SK-N-SH (cell line): ENCODE measurements around the gene ABCF1. TPM values are rescaled to one million over a fixed set of nuclear protein-coding genes. Genes with fewer than 3 reads are reported as not detected.
A peak's percentile ranks its signal among the peaks of the same experiment; 100 is the strongest.

ENCODE experiments used
- CTCF ChIA-PET: fragments of 300-600, 350-600 bp; formaldehyde crosslinking; extraction: SDS; loops from one replicate; lab custom pipeline; 2021; lab: Yijun Ruan, JAX
- POLR2A ChIA-PET: fragments of 350-600 bp; sonication (Branson Sonifier 250); formaldehyde crosslinking; extraction: SDS; loops from one replicate; lab custom pipeline; 2020; ENCODE audit warnings: antibody characterized with exemption, inconsistent platforms; lab: Yijun Ruan, JAX
- DNase-seq: peaks from one replicate; pipeline ENCODE4 v3.0.0; 2012
- H2AFZ ChIP-seq: fragments of 200-600 bp; sonication (generic); 2 replicates; pipeline ENCODE4 v1.8.1; 2016; ENCODE audit warnings: antibody characterized with exemption, mild to moderate bottlenecking, low read depth
- H3F3A ChIP-seq: fragments of 200-600 bp; sonication (generic); replicated peaks from 2 replicates; pipeline ENCODE3; 2016; ENCODE audit warnings: antibody characterized with exemption, mild to moderate bottlenecking; ENCODE audit not compliant: insufficient read depth
- H3K27ac ChIP-seq, 2 experiments: fragments of 200-500 bp in 1 of 2; fragments of 200-600 bp in 1 of 2; sonication (Bioruptor generic) in 1 of 2; sonication (generic), shearing (Covaris generic) in 1 of 2; 2 replicates each; pipeline versions ENCODE4 v1.5.1 to v1.6.1; 2014 to 2016; ENCODE audit warnings: low read depth in 2 of 2, inconsistent platforms in 1 of 2, low read length in 1 of 2, mild to moderate bottlenecking in 1 of 2, mixed read lengths in 1 of 2
- H3K27me3 ChIP-seq: fragments of 200-600 bp; sonication (generic), shearing (Covaris generic); 2 replicates; pipeline ENCODE4 v1.6.1; 2016; ENCODE audit warnings: mixed run types; ENCODE audit not compliant: insufficient read depth
- H3K36me3 ChIP-seq, 2 experiments: fragments of 200-500 bp in 1 of 2; fragments of 200-600 bp in 1 of 2; sonication (Bioruptor generic) in 1 of 2; sonication (generic) in 1 of 2; replicated peaks in 1 of 2; 2 replicates each; pipeline versions ENCODE3 to v1.5.1; 2014 to 2016; ENCODE audit warnings: low read length in 1 of 2, mild to moderate bottlenecking in 1 of 2; ENCODE audit not compliant: insufficient read depth in 2 of 2, control insufficient read depth in 1 of 2
- H3K4me1 ChIP-seq, 2 experiments: fragments of 200-500 bp in 1 of 2; fragments of 200-600 bp in 1 of 2; sonication (Bioruptor generic) in 1 of 2; sonication (generic), shearing (Covaris generic) in 1 of 2; 2 replicates each; pipeline versions ENCODE4 v1.5.1 to v1.6.1; 2014 to 2016; ENCODE audit warnings: low read depth in 1 of 2, low read length in 1 of 2, mixed run types in 1 of 2; ENCODE audit not compliant: insufficient read depth in 2 of 2, control insufficient read depth in 1 of 2
- H3K4me2 ChIP-seq: fragments of 200-600 bp; sonication (generic), shearing (Covaris generic); 2 replicates; pipeline ENCODE4 v1.6.1; 2017; ENCODE audit warnings: mixed run types
- H3K4me3 ChIP-seq, 2 experiments: fragments of 200-500 bp in 1 of 2; fragments of 200-600 bp in 1 of 2; sonication (Bioruptor generic) in 1 of 2; sonication (generic), shearing (Covaris generic) in 1 of 2; 2 replicates each; pipeline versions ENCODE4 v1.5.1 to v1.8.1; 2014 to 2016; ENCODE audit warnings: low read depth in 2 of 2, inconsistent platforms in 1 of 2, low read length in 1 of 2, mild to moderate bottlenecking in 1 of 2, mixed read lengths in 1 of 2, moderate library complexity in 1 of 2
- H3K79me2 ChIP-seq: fragments of 200-600 bp; sonication (generic); 2 replicates; pipeline ENCODE4 v1.8.1; 2017; ENCODE audit warnings: mild to moderate bottlenecking; ENCODE audit not compliant: insufficient read depth
- H3K9ac ChIP-seq: fragments of 200-600 bp; sonication (generic); 2 replicates; pipeline ENCODE4 v1.6.1; 2017; ENCODE audit warnings: mixed run types
- H3K9me2 ChIP-seq: fragments of 200-600 bp; sonication (generic); 2 replicates; pipeline ENCODE4 v1.6.1; 2017; ENCODE audit warnings: mixed run types
- H3K9me3 ChIP-seq: fragments of 200-600 bp; sonication (generic); 2 replicates; pipeline ENCODE4 v1.6.1; 2017; ENCODE audit warnings: mixed run types, mild to moderate bottlenecking, moderate library complexity
- H4K20me1 ChIP-seq: fragments of 200-600 bp; sonication (generic); 2 replicates; pipeline ENCODE4 v1.6.1; 2017; ENCODE audit warnings: mild to moderate bottlenecking, mixed run types; ENCODE audit not compliant: insufficient read depth
- CHD2 ChIP-seq: fragments of 150-350 bp; IDR thresholded peaks from 2 replicates; pipeline ENCODE4 v1.6.1; 2018; ENCODE audit warnings: low read length; ENCODE audit not compliant: partially characterized antibody
- CTCF ChIP-seq: fragments of 200-600 bp; sonication (generic); IDR thresholded peaks from 2 replicates; pipeline ENCODE4 v1.6.1; 2017; ENCODE audit warnings: antibody characterized with exemption, mild to moderate bottlenecking, moderate library complexity
- FOSL2 ChIP-seq: IDR thresholded peaks from 2 replicates; pipeline ENCODE4 v1.4.0; 2012; ENCODE audit warnings: low read depth, mild to moderate bottlenecking, moderate library complexity, borderline replicate concordance
- FOXJ3 ChIP-seq: sonication (generic); formaldehyde crosslinking; IDR thresholded peaks from 2 replicates; pipeline ENCODE4 v1.5.1; 2020; ENCODE audit warnings: mild to moderate bottlenecking, missing genetic modification reagents
- FOXM1 ChIP-seq: IDR thresholded peaks from 2 replicates; pipeline ENCODE4 v1.4.0; 2012; ENCODE audit warnings: low read depth, mild to moderate bottlenecking
- GABPA ChIP-seq: IDR thresholded peaks from 2 replicates; pipeline ENCODE4 v1.4.0; 2012; ENCODE audit warnings: low read depth, mild to moderate bottlenecking
- GATA2 ChIP-seq: sonication (generic); formaldehyde crosslinking; IDR thresholded peaks from 2 replicates; pipeline ENCODE4 v1.5.0; 2020; ENCODE audit warnings: mild to moderate bottlenecking, missing genetic modification reagents
- IRF3 ChIP-seq: fragments of 150-350 bp; IDR thresholded peaks from 2 replicates; pipeline ENCODE4 v1.6.1; 2016; ENCODE audit warnings: mild to moderate bottlenecking, low read depth, low read length
- JUND ChIP-seq: IDR thresholded peaks from 2 replicates; pipeline ENCODE4 v1.4.0; 2012
- MAX ChIP-seq: IDR thresholded peaks from 2 replicates; pipeline ENCODE4 v1.4.0; 2012; ENCODE audit warnings: low read depth
- MEF2A ChIP-seq: IDR thresholded peaks from 2 replicates; pipeline ENCODE4 v1.4.0; 2012; ENCODE audit warnings: low read depth, borderline replicate concordance
- NRF1 ChIP-seq: IDR thresholded peaks from 2 replicates; pipeline ENCODE4 v1.6.1; 2012; ENCODE audit warnings: low read depth, mild to moderate bottlenecking, low read length
- POLR2AphosphoS5 ChIP-seq: IDR thresholded peaks from 2 replicates; pipeline ENCODE4 v1.6.1; 2012; ENCODE audit warnings: low read depth, low read length
- RAD21 ChIP-seq: IDR thresholded peaks from 2 replicates; pipeline ENCODE4 v1.6.1; 2012; ENCODE audit warnings: mild to moderate bottlenecking, low read length
- RCOR1 ChIP-seq: fragments of 150-350 bp; IDR thresholded peaks from 2 replicates; pipeline ENCODE4 v1.6.1; 2017; ENCODE audit warnings: antibody characterized with exemption, low read length
- REST ChIP-seq: IDR thresholded peaks from 2 replicates; pipeline ENCODE4 v1.6.1; 2012; ENCODE audit warnings: mild to moderate bottlenecking, low read depth, low read length, moderate library complexity
- SIN3A ChIP-seq: IDR thresholded peaks from 2 replicates; pipeline ENCODE4 v1.6.1; 2012; ENCODE audit warnings: low read depth, mild to moderate bottlenecking, low read length, moderate library complexity, borderline replicate concordance
- SMC3 ChIP-seq: IDR thresholded peaks from 2 replicates; pipeline ENCODE4 v1.6.1; 2012; ENCODE audit warnings: low read depth, low read length, improper control_type of control experiment
- TCF12 ChIP-seq: IDR thresholded peaks from 2 replicates; pipeline ENCODE4 v1.4.0; 2012
- TEAD4 ChIP-seq: IDR thresholded peaks from 2 replicates; pipeline ENCODE4 v1.4.0; 2012; ENCODE audit warnings: mild to moderate bottlenecking, borderline replicate concordance; ENCODE audit not compliant: insufficient read depth
- USF2 ChIP-seq: fragments of 150-350 bp; IDR thresholded peaks from 2 replicates; pipeline ENCODE4 v1.6.1; 2017; ENCODE audit warnings: antibody characterized with exemption, low read length, low read depth, borderline replicate concordance
- YY1 ChIP-seq: IDR thresholded peaks from 2 replicates; pipeline ENCODE4 v1.4.0; 2012; ENCODE audit warnings: low read depth, mild to moderate bottlenecking
- ZBTB33 ChIP-seq: IDR thresholded peaks from 2 replicates; pipeline ENCODE4 v1.4.0; 2012; ENCODE audit warnings: low read depth, borderline replicate concordance
- WGBS: methylation state at CpG from one replicate; pipeline ENCODE4 v1.1.6; 2017; ENCODE audit warnings: low lambda C conversion rate; 5-methylcytosine and 5-hydroxymethylcytosine counted together
- polyA plus RNA-seq, 3 experiments: library from polyadenylated mRNA; depleted of rRNA; stranded (reverse); fragments of >200 nt; gene quantifications; 2 replicates each; pipeline ENCODE4 v1.2.3, GENCODE V29; 2012

ABCF1 gene
- 42.5 and 53.4 TPM in 2 replicates for polyA plus RNA-seq (2012; rRNA removed)
- 38.9 and 40.2 TPM in 2 replicates for polyA plus RNA-seq (2012; cell fraction: cytosol; rRNA removed)
- polyA plus RNA-seq (2012; cell fraction: nucleus; rRNA removed): 62.5 and 80.8 TPM in 2 replicates

- Histone ChIP-seq H3K9me3 (no peaks in the 10 kb centered on the region), H3K4me2 (peak within 1 kb of the TSS; percentile 97), H3K36me3 (peaks cover 0 to 15% of the 10 kb centered on the region in 2 experiments), H3K4me1 (peaks cover 12 to 21% of the 10 kb centered on the region in 2 experiments; a peak in 3 of 4 replicates), H3K79me2 (peaks cover 50% of the 10 kb centered on the region), H3F3A (no peaks in the 10 kb centered on the region), H3K27me3 (no peaks in the 10 kb centered on the region), H2AFZ (peak within 1 kb of the TSS; percentile 95), H3K27ac (peak within 1 kb of the TSS; percentile 95 to 97), H3K4me3 (peak within 1 kb of the TSS; percentile 61 to 81), H3K9me2 (no peaks in the 10 kb centered on the region), H3K9ac (peak within 1 kb of the TSS; percentile 95), H4K20me1 (peaks cover 41% of the 10 kb centered on the region)
- WGBS: under 1% methylated on average over 47 of the region's 59 CpGs
- peak; percentile 97 for DNase-seq
- POLR2A ChIA-PET: interaction anchor here (0.6 to 2.3 kb wide), 13 partner anchors 9 to 971 kb away, joined by 3 to 16 read pairs (median 6); partner anchors contain the start of genes DDX39B, MRPS18B, PPP1R10 and PRR3
- CTCF ChIA-PET: interaction anchor here (1.1 to 2.4 kb wide), 3 partner anchors 26 to 30 kb away, joined by 4 to 12 read pairs (median 8); no protein-coding TSS in a partner anchor
- TF ChIP-seq ZBTB33 (peak; percentile 68), CHD2 (peak; percentile 85), USF2 (peak; percentile 28; the same call in 1 of the 2 replicates), POLR2AphosphoS5 (peak; percentile 97), TCF12 (0 out of 2 replicates have a peak, but pooled peaks have one; percentile 2), SMC3 (no peak), YY1 (no peak), NRF1 (peak; percentile 71), TEAD4 (no peak), JUND (no peak), CTCF (no peak), MAX (peak; percentile 97), FOXM1 (no peak), GATA2 (CRISPR knock-in tag) (no peak), IRF3 (no peak), RAD21 (no peak), RCOR1 (no peak), GABPA (peak; percentile 91), FOXJ3 (0 out of 2 replicates have a peak, but pooled peaks have one; percentile 19), SIN3A (peak; percentile 92; the same call in 1 of the 2 replicates), FOSL2 (no peak), REST (no peak), MEF2A (no peak)
These were observed at the start of gene ABCF1 for GRCh38 chr6:30571075-30571761. Gene ABCF1, plus strand, starts transcription at chr6:30571442. Its CDS starts 46 bp downstream, at chr6:30571488.
